IPS-18a (cell line): ENCODE data around the gene NEURL1.
"Not testable (repeated sequence)": the region's sequence is repeated elsewhere in the genome, so short reads cannot be mapped to it uniquely, and the experiment has no call there.

ENCODE experiments used
- H3K27ac ChIP-seq: one replicate; pipeline ENCODE4 v1.5.1; 2013; ENCODE audit warnings: low read length
- H3K27me3 ChIP-seq: one replicate; pipeline ENCODE4 v1.6.1; 2013; ENCODE audit warnings: mild to moderate bottlenecking, low read length; ENCODE audit not compliant: control insufficient read depth, insufficient read depth
- H3K36me3 ChIP-seq: one replicate; pipeline ENCODE4 v1.6.1; 2013; ENCODE audit warnings: low read depth, low read length; ENCODE audit not compliant: control insufficient read depth
- H3K4me1 ChIP-seq: one replicate; pipeline ENCODE4 v1.6.1; 2013; ENCODE audit warnings: low read depth, low read length; ENCODE audit not compliant: control insufficient read depth
- H3K4me3 ChIP-seq: one replicate; pipeline ENCODE4 v1.5.1; 2013; ENCODE audit warnings: low read length
- H3K9ac ChIP-seq: one replicate; pipeline ENCODE4 v1.6.1; 2013; ENCODE audit warnings: mild to moderate bottlenecking, low read length, moderate library complexity
- H3K9me3 ChIP-seq: one replicate; pipeline ENCODE4 v1.6.1; 2013; ENCODE audit warnings: low read depth, low read length; ENCODE audit not compliant: control insufficient read depth

The NEURL1 gene

DNA sequence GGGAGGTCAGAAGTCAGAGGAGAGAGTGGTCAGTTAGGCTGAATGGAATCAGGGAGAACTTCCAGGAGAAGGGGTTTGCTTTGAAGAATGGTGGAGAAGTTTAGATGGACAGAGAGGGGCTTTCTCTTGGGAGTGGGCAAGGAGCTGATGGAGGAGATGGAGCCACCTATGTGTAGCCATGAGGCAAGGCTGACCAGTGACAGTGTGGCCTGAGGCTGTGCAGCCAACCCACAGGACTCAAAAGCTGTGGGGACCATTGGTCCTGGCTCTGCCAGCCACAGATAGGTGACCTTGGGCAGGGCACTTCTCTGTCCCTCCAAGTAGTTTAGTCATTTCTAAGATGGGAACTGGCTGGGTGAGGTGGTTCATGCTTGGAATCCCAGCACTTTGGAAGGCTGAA lies 18.7 kb downstream of the NEURL1 start:
- no peak overlapping the region for H3K27ac ChIP-seq
- no peaks in the 10 kb centered on the region for H3K9me3 ChIP-seq
- H3K36me3 ChIP-seq = no peaks in the 10 kb centered on the region
- no peak overlapping the region for H3K4me3 ChIP-seq
- no peaks in the 10 kb centered on the region for H3K4me1 ChIP-seq
- H3K27me3 ChIP-seq = no peaks in the 10 kb centered on the region
- no peak overlapping the region for H3K9ac ChIP-seq

DNA sequence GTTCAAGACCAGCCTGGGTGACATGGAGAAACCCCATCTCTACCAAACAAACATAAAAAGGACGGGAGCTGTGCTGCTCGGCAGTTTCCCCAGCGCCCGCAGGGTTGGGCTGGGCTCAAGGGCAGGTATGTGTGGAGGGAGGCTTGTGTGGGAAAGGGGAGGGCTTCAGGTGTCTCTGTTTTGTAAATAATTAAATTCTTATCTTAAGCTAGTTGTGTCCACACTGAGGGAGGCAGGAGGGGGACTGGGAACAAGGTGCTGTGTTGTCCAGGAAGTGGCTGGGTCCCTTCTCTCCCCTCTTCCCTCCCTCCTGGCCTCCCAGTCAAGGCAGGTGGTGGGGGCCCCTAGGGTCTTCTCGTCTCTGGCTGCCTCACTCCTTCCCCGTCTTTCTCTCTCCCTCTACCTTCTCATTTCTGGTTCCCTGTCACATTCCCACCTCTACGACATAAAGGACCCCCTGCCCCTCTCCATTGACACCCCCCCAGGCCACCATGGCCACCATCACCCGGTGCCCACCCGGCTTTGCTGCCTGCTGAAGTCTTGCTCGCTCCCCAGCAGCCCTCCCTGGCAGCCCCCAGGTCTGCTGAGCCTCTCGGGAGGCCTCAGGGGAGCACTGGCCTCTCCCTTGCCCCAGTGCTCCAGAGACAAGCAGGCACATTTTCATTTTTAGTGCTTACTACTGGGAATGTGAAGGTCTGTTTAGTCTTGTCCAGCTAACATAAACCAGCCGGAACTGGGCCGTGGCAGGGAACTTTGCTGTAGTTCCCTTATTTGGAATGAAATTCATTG lies 19.3 kb downstream of the NEURL1 start:
- Histone ChIP-seq H3K4me3 (no peak overlapping the region), H3K9me3 (no peaks in the 10 kb centered on the region), H3K36me3 (no peaks in the 10 kb centered on the region), H3K4me1 (no peaks in the 10 kb centered on the region), H3K9ac (no peak overlapping the region), H3K27ac (no peak overlapping the region), H3K27me3 (no peaks in the 10 kb centered on the region)

DNA sequence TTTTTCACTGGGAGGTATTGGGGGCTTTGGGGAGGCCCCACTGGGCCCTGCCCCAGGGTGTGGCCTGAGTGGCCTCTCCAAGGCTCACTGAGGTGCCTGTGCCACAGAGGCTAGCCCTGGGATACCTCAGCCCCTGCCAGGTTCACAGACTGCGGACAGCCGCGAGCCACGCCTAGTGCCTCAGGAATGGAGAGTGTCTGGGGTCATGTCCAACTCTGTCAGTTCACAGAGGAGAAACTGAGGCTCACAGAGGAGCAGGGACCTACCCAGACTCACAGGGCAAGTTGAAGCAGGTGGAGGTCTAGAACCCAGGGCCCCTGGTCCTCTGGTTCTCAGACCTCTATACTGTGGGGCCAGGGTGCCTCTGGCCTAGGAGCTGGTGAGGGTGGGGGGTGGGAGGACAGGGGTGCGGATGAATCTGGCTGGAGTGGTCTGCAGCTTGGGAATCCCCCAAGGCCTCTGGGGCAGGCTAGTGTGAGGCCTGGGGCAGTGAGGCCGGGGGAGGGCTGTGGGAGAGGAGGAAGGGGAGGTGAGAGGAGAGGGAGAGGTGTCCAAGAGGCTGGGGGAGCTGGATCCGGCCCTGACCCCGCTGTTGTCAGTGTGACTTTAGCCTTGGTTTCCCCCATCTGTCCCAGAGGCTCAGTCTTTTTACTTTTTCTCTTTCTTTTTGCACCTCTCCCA lies 20.0 kb downstream of the NEURL1 start:
- H3K27me3 ChIP-seq = no peaks in the 10 kb centered on the region
- no peaks in the 10 kb centered on the region for H3K36me3 ChIP-seq
- H3K4me3 ChIP-seq = no peak overlapping the region
- no peak overlapping the region for H3K9ac ChIP-seq
- H3K9me3 ChIP-seq = no peaks in the 10 kb centered on the region
- H3K4me1 ChIP-seq = no peaks in the 10 kb centered on the region
- H3K27ac ChIP-seq = no peak overlapping the region

DNA sequence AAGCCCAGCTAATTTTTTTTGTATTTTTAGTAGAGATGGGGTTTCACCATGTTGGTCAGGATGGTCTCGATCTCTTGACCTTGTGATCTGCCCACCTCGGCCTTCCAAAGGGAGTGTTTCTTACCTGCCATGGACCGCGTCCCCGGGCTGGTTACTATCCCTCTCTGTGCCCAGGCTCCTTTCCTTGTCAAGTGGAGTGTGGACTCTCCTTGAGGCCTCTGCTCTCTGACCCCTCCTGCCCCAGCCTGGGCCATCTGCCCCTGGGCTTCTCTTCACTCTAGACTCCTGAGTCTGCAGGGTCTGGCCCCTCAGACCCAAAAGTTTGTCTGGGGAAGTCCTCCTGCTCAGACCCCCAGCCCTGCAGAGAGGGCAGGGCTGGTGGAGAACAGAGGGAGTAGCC lies 20.7 kb downstream of the NEURL1 start:
- no peaks in the 10 kb centered on the region for H3K4me1 ChIP-seq
- no peak overlapping the region for H3K4me3 ChIP-seq
- H3K9me3 ChIP-seq = no peaks in the 10 kb centered on the region
- H3K27me3 ChIP-seq = no peaks in the 10 kb centered on the region
- no peaks in the 10 kb centered on the region for H3K36me3 ChIP-seq
- H3K27ac ChIP-seq = no peak overlapping the region
- no peak overlapping the region for H3K9ac ChIP-seq

- H3K27me3 ChIP-seq = no peaks in the 10 kb centered on the region
- H3K27ac ChIP-seq = no peak overlapping the region
- H3K36me3 ChIP-seq = no peaks in the 10 kb centered on the region
- H3K9me3 ChIP-seq = no peaks in the 10 kb centered on the region
- no peak overlapping the region for H3K9ac ChIP-seq
- H3K4me1 ChIP-seq = no peaks in the 10 kb centered on the region
- no peak overlapping the region for H3K4me3 ChIP-seq
Observed at GRCh38 chr10:103517234-103518085, 24.0 kb downstream of the NEURL1 start.

DNA sequence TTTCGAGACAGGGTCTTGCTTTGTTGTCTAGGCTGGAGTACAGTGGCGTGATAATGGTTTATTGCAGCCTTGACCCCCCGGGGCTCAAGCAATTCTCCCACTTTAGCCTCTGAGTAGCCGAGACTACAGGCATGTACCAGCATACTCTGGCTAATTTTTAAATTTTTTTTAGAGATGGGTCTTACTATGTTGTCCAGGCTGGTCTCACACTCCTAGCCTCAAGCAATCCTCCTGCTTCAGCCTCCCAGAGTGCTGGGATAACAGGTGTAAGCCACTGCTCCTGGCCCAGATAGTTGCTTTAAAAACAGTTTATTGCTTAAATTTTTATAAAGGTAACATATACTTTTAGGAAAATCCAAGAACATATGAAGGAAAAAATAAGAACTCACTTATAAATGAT lies 26.3 kb downstream of the NEURL1 start:
- Histone ChIP-seq H3K4me1 (no peaks in the 10 kb centered on the region), H3K36me3 (no peaks in the 10 kb centered on the region), H3K27me3 (no peaks in the 10 kb centered on the region), H3K9me3 (no peaks in the 10 kb centered on the region), H3K27ac (no peak overlapping the region), H3K9ac (no peak overlapping the region), H3K4me3 (no peak overlapping the region)

DNA sequence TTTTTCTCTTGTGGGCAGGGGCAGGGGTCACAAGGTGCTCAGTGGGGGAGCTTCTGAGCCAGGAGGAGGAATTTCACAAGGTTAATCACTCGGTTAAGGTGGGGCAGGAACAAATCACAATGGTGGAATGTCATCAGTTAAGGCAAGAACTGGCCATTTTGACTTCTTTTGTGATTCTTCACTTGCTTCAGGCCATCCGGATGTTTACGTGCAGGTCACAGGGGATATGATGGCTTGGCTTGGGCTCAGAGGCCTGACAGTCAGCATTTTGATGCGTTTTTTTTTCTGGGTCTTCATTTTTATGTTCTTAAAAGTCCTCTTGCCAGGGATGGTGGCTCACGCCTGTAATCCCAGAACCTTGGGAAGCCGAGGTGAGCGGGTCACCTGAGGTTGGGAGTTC lies 28.5 kb downstream of the NEURL1 start:
- not testable (repeated sequence) for H3K9ac ChIP-seq, H3K36me3 ChIP-seq, H3K4me3 ChIP-seq, H3K4me1 ChIP-seq, H3K9me3 ChIP-seq, H3K27me3 ChIP-seq, H3K27ac ChIP-seq

DNA sequence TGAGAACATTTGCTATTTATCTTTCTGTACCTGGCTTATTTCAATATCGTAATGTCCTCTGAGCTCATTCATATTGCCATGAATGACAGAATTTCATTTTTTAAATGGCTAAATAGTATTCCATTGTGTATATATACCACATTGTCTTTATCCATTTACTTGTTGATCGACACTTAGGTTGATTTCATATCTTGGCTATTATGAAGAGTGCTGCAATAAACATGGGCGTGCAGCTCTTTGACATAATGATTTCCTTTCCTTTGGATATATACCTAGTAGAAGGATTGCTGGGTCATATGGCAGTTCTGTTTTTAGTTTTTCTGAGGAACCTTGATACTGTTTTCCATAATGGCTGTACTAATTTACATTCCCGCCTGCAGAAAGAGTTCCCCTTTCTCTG lies 30.2 kb downstream of the NEURL1 start:
- Histone ChIP-seq H3K4me3 (no peak overlapping the region), H3K27me3 (no peaks in the 10 kb centered on the region), H3K27ac (no peak overlapping the region), H3K36me3 (no peaks in the 10 kb centered on the region), H3K9ac (no peak overlapping the region), H3K9me3 (no peaks in the 10 kb centered on the region), H3K4me1 (peaks cover 3% of the 10 kb centered on the region)

DNA sequence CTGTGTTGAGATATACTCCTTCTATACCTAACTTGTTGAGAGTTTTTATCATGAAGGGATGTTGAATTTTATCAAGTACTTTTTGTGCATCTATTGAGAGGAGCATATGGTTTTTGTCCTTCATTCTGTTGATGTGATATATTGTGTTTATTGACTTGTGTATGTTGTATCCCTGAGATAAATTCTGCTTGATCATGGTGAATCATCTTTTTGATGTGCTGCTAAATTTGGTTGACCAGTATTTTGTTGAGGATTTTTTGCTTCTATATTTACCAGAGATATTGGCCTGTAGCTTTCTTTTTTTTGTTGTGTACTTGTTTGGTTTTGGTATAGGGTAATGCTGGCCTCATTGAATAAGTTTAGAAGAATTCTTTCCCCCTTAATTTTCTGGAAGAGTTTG lies 32.4 kb downstream of the NEURL1 start:
- no peak overlapping the region for H3K9ac ChIP-seq
- no peak overlapping the region for H3K27ac ChIP-seq
- H3K4me1 ChIP-seq = peaks cover 3% of the 10 kb centered on the region
- no peaks in the 10 kb centered on the region for H3K9me3 ChIP-seq
- no peak overlapping the region for H3K4me3 ChIP-seq
- no peaks in the 10 kb centered on the region for H3K27me3 ChIP-seq
- no peaks in the 10 kb centered on the region for H3K36me3 ChIP-seq

GRCh38 chr10:103527476-103527875 lies 34.0 kb downstream of the NEURL1 start:
- H3K4me3 ChIP-seq, H3K36me3 ChIP-seq, H3K27me3 ChIP-seq, H3K9me3 ChIP-seq, H3K4me1 ChIP-seq, H3K27ac ChIP-seq, H3K9ac ChIP-seq: not testable (repeated sequence)

DNA sequence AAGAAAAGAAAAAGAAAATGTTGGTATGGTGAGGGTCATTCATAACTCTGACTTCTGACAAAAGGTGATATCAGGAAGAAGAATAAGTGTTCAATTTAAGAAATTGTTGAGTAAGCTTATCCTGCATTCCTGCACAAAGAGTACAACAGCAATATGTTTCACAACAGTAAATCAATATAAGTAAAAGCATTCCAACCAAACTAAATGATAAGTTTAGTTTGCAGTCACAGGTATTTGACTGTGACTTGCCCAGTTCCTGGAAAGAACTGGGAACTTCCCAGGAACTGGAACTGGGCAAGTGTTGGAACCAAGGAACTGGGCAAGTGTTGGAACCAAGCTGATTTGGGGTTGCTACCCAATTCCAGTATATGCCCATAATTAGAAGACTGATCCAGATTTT lies 35.0 kb downstream of the NEURL1 start:
- Histone ChIP-seq H3K4me3 (no peak overlapping the region), H3K27me3 (no peaks in the 10 kb centered on the region), H3K9ac (no peak overlapping the region), H3K27ac (no peak overlapping the region), H3K36me3 (no peaks in the 10 kb centered on the region), H3K9me3 (no peaks in the 10 kb centered on the region), H3K4me1 (peaks cover 3% of the 10 kb centered on the region)
